ENCODE results near the gene PRR11.
"Not testable (repeated sequence)": the region's sequence is repeated elsewhere in the genome, so short reads cannot be mapped to it uniquely, and the experiment has no call there.

Gene PRR11

DNA sequence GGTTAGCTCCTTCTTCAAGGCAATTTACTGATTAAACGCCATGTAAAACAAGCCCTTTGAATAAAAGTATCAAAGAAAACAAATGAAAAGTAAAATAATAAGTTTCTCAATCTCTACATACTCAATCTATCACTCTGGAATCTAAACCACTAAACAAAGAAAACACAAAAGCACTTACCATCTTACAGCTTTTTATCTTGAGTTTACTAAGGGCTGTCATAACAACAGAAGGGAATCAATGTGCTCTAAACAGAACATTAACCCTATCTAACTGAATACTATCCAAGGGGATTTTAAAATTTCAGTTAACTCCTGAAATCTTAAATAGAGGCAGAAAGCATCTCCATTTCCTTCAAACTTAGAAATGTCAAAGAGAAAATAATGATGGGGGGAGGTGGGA is 4.0 kb upstream of the PRR11 start:
- DNase-seq (ENCODE audit: low spot score): no peak
- no peak for FAIRE-seq

DNA sequence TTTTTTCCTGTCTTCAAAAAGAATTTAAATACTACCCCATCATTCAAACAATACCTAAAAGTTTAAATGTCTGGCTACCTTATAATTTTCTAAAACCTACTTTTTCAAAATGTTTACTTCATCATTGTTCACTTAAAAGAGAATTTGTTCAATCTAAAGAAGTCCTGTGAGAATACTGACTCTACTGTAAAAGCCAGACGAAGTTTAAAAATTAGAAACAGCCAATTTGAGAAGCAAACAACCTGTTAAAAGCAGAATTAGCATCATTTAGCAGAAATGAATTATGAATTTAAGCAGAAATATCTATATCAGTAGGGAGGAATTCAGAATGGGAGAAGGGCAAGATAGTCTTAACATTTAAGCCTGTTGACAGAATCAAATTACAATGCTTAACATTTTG is 2.6 kb upstream of the PRR11 start:
- FAIRE-seq (no peak), DNase-seq (ENCODE audit: low spot score) (no peak)

DNA sequence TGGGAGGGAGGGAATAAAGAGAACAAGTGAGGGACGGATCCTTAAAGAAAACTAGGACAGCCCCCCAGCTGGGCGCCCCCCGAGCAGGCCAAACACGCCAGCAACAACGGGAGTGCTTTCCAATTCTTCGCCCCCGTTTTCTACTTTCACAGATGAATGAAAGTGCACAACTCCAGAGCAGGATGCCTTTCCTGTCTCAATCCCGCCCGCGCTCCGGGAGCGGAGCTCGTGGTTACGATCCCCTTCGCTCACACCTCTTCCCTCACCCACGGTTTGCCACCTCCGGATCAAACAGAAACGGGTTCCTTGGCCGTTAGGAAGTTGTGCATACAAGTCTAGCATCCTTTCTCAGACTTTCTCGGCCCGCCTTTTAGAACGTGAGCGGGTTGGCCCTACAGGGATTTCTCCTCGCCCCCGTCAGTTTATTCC is 1.2 kb upstream of the PRR11 start:
- DNase-seq (ENCODE audit: low spot score) (peak; percentile 30), FAIRE-seq (no peak)

DNA sequence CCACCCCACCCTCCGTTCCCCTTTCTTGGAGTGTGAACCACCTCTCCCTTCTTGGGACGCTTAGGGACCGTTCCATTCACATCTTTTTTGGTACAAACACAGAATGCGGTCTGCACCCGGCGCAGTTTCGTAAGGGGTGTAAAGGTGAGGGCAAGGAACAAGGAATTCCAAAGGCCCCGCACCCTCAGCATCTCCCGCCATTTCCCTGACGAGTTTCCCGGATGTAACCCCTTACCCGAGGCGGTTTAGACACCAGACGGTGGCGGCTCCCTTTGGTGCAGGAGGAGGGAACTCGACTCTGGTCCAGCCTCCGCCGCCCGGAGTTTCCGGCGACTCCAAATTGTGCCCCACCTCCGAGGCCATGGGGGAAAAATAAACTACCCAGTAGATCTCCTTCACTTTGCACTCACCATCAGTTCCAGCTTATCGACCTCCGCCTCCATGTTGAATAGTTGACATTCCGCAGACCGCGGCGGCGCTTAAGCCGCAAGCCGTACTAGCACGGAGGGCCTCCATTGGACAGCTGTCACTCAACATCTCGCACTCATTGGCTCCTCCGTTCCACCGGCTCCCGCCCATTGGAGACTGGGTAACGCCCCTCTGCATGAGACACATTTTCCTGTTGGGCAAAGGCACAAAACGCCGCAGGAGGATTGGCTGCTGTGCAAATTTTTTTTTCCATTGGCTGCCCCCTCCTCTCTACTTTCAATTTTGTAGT is 666 bp upstream of the PRR11 start, which contains the start of gene SKA2:
TSS of gene SKA2 (minus strand) at position 466 of the 718 bp plus-strand sequence. CDS start at position 443, 23 bp downstream.
- FAIRE-seq (no peak), DNase-seq (ENCODE audit: low spot score) (peak; percentile 100)

DNA sequence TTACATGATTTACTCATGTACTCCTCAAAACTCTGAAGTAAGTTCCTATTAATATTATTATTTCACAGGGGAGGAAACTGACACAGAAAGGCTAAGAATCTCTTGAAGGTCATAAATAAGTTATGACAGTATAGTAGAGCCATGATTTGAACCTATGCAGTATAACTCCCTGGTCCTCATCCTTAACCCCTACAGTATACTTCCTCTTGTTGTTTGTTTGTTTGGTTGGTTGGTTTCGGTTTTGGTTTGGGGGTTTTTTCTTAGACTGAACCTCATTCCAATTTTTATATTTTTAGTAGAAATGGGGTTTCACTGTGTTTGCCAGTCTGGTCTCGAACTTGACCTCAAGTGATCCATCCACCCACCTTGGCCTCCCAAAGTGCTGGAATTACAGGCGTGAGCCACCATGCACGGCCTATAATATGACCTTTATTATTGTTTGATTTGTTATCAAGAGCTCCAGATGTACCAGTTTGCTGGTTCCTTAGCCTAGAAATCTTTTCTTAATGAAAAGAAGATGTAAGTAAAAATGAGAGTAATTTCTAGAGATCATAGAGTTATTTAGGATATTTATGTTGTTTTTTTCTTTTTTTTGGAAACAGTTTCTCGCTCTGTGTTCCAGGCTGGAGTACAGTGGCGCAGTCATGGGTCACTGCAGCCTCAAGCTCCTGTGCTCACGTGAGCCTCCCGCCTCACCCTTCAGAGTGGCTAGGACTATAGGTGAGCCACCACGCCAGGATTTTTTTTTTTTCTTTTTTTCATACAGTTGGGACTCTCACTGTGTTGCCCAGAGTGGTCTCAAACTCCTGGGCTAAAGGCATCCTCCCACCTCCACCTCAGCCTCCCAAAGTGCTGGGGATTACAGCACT is 4.8 kb downstream of the PRR11 start:
- DNase-seq (ENCODE audit: low spot score): no peak
- FAIRE-seq: no peak

DNA sequence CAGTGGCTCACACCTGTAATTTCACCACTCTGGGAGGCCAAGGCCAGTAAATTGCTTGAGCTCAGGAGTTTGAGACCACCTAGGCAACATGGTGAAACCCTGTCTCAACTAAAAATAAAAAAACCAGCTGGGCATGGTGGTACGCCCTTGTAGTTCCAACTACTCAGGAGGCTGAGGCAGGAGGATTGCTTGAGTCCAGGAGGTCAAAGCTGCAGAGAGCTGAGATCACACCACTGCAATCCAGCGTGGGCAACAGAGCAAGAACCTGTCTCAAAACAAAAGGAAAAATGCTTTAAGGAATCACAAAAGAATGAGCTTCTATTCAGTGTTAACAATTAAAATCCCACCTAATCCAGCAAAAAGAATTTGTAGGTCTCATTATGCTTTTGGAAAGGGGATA is 5.9 kb downstream of the PRR11 start:
- FAIRE-seq: no peak
- DNase-seq (ENCODE audit: low spot score): no peak

DNA sequence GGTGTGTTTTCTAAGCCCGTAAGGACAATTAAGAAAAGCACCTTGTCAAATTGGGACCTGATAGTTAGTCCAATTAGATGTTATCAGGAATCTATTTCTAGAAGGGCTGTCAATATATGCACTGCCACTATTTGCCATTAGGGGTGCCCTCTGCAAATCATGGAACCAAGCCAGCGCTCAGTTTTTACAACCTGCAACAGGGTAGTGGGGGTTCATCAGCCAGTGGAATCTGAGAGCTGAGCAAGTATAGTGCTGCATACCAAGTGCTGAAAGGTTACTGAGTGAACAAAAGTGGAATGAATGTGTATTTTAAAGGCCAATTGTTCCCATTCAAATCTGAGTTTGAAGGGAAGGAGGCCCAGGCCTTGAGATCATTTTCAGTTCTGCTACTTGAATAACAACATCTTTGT is 10.4 kb downstream of the PRR11 start:
- no peak for FAIRE-seq
- no peak for DNase-seq (ENCODE audit: low spot score)

DNA sequence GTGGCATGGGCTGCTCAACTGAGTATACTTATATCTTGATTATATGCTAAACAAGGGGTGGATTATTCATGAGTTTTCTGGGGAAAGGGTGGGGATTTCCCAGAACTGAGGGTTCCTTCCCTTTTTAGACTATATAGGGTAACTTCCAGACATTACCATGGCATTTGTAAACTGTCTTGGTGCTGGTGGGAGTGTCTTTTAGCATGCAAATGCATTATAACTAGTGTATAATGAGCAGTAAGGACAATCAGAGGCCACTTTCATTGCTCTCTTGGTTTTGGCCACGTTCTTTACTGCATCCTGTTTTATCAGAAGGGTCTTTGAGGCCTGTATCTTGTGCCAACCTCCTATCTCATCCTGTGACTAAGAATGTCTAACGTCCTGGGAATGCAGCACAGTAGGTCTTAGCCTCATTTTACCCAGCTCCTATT is 12.0 kb downstream of the PRR11 start:
- FAIRE-seq (peak; percentile 61), DNase-seq (ENCODE audit: low spot score) (peak; percentile 73)

DNA sequence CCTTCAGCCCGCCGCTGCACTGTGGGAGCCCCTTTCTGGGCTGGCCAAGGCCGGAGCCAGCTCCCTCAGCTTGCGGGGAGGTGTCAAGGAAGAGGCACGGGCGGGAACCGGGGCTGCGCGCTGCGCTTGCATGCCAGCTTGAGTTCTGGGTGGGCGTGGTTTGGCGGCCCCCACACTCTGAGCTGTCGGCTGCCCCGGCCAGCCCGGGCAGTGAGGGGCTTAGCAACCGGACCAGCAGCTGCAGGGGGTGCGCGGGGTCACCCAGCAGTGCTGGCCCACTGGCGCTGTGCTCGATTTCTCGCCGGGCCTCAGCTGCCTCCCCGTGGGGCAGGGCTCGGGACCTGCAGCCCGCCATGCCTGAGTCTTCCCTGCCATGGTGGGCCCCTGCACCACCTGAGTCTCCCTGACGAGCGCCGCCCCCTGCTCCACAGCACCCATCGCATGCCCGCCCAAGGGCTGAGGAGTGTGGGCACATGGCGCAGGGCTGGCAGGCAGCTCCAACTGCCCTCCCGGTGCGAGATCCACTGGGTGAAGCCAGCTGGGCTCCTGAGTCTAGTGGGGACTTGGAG is 17.0 kb downstream of the PRR11 start:
- no peak for FAIRE-seq
- DNase-seq (ENCODE audit: low spot score): no peak

DNA sequence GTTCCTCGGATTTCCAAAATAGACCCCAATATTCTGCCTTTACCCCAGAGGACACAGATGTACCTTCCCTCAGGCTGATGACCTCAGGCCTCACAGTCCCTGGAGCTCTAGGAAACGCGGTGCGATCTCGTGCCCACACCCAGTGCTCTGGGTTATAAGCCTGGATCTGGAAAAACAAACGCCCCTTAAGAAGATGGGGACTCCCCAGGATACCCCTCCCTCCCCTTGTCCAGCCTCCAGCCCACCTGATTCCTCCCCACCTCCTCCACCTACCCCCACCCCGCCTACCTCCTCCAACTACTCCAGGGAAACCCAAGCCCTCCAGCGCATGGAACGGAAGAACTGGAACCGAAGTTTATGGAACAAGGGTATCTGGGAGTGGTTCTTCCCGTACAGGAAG is 19.1 kb downstream of the PRR11 start:
- no peak for FAIRE-seq
- no peak for DNase-seq (ENCODE audit: low spot score)

DNA sequence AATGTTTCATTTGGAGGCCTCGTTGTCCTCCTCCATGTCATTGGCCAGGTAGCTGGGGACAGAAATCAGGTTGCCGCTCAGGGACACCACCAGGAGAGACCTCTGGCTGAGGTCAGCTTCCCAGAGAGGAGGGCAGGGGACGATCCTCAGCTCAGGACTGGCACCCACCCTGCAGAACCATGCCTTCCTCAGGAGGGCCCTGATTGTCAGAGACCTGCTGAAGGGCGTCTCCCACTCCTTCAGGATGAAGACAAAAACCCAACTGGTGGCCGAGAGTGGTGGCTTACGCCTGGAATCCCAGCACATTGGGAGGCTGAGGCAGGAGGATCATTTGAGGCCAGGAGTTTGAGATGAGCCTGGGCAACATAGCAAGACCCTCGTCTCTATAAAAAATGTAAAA is 19.5 kb downstream of the PRR11 start:
- FAIRE-seq (no peak), DNase-seq (ENCODE audit: low spot score) (no peak)

DNA sequence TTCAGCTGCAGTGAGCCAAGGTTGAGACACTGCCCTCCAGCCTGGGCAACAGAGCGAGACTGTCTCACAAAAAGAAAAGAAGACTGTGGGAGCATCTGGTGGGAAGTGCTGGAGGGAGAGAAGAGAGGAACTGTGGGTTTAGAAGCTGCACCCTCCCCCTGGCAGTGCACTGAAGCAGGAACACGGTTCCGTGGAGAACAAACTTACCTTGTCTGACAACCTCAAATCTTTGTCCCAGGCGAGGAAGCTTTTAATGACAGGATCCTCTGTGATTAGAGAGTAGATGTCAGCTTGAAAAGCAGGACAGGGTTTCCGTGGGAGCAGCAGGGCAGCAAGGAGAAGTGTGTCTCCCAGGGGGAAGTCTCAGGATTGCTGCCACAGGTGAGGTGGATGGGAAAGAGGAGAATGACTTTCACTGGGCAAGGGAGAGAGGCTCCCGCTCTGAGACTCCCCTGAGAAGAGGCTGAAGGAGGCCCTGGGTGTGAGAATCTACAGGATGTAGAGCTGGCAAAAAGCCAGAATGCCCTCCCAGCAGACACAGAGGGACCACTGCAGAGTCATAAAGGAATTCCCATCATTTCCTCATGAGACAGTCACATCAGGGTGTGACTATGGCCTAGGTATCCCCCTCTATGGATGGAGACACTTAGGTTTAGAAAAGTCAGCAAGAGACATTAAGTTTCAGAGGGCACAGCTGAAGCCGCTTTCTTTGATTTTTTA is 22.9 kb downstream of the PRR11 start:
- DNase-seq (ENCODE audit: low spot score) (no peak), FAIRE-seq (no peak)

DNA sequence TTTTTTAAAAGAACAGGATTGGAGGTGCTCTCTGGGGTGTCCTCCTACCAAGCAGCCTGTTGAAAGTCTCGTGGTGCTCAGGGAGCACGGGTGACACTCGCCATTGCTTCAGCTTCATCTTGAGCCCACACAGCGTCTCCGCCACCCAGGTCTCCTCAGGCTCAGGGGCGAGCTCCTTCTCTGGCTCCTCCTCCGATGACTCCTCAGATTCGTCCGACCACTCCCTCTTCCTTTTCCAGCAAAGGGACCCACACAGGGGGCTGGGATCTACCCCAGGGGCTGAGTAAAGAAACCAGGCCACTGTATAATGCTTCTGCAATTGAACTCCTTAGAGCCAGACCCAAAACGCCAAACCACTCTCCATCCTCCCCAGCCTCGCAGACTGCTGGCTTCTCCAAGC is 24.1 kb downstream of the PRR11 start:
- DNase-seq (ENCODE audit: low spot score); FAIRE-seq: not testable (repeated sequence)

DNA sequence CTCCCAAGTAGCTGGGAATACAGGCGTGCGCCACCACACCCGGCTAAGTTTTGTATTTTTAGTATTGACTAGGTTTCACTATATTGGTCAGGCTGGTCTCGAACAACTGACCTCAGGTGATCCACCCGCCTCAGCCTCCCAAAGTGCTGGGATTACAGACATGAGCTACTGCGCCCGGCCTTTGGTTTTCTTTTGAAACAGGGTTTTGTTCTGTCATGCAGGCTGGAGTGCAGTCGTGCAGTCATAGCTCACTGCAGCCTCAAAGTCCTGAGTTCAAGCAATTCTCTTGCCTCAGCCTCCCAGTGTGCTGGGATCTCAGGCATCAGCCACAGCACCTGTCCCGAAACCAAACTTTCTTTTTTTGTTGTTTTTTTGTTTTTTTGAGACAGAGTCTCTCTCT is 25.1 kb downstream of the PRR11 start:
- no peak for FAIRE-seq
- DNase-seq (ENCODE audit: low spot score): no peak

DNA sequence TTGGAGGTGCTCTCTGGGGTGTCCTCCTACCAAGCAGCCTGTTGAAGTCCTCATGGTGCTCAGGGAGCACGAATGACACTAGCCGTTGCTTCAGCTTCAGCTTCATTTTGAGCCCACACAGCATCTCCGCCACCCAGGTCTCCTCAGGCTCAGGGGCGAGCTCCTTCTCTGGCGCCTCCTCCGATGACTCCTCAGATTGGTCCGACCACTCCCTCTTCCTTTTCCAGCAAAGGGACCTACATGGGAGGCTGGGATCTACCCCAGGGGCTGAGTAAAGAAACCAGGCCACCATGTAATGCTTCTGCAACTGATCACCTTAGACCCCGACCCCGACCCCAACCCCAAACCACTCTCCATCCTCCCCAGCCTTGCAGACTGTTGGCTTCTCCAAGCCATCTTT is 25.9 kb downstream of the PRR11 start:
- FAIRE-seq (no peak), DNase-seq (ENCODE audit: low spot score) (no peak)

DNA sequence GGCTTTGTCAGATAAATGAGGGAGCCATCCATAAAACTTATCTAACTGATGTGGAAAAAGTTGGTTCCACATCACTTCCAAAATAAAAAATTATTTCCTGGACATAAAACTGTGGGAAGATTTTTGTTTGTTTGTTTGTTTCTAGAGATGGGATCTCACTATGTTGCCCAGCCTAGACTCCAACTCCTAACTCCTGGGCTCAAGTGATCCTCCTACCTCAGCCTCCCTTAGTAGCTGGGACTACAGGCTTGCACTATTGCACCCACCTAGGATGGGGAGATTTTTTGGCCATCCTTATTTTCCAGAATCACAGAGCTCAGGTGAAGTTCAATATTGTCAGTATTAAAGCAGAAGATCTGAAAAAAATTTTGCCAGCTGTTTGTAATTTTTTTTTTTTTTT is 30.5 kb downstream of the PRR11 start:
- DNase-seq (ENCODE audit: low spot score): no peak
- FAIRE-seq: no peak

DNA sequence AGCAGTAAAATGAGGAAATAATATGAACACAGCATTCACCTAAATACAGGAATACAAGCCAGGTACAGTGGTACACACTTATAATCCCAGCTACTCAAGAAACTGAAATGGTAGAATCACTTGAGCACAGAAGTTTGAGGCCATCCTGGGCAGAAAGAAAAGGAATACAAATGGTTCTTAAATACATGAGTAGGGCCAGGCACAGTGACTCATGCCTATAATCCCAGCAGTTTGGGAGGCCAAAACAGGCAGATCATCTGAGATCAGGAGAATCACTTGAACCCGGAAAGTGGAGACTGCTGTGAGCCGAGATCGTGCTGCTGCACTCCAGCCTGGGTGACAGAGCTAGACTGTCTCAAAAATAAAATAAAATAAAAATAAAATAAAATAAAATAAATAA is 31.3 kb downstream of the PRR11 start:
- no peak for FAIRE-seq

DNA sequence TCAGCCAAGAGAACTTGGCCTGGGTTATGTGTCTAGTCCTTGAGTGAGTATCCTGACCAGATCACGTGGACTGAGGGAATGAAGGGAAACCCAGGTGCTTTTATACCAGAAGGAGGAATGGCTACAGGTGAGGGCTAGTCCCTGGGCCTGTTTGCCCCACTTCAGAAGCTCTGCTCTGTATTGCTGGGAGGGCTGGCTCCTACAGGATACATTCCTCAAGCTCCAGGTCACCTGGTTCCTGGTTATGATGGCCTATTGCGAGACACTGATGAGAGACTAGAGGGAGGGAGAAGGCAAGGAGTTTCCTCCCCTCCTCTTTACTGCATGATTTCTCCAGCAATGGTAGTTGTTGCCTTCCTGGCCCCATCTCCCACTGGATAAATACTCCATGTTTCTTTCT is 35.3 kb downstream of the PRR11 start:
- no peak for DNase-seq (ENCODE audit: low spot score)
- FAIRE-seq: no peak

More for the DNA sequence above, 31.3 kb downstream of the PRR11 start:
- no peak for DNase-seq (ENCODE audit: low spot score)

DNA sequence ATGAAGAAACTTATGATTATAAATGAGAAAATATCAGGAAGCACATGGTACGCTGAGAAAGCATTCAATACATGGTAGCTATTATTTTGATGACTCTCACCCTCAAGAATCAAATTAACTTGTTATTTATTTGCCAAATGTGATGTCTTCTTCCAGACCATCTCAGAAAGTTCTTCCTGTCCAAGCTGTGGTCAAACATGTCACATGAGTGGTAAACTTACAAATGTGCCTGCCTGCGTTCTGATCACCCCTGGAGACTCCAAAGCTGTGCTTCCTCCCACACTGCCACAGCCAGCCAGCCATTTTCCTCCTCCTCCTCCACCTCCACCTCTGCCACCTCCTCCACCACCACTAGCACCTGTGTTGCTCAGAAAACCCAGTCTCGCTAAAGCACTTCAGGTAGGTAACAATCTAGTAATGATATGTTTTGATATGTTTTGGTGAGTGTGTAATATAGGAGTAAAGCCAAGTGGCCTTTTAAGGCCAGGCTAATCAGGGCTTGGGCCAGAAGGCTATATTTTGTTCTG is 37.9 kb downstream of the PRR11 start:
- no peak for FAIRE-seq
- peak; percentile 8 for DNase-seq (ENCODE audit: low spot score)

DNA sequence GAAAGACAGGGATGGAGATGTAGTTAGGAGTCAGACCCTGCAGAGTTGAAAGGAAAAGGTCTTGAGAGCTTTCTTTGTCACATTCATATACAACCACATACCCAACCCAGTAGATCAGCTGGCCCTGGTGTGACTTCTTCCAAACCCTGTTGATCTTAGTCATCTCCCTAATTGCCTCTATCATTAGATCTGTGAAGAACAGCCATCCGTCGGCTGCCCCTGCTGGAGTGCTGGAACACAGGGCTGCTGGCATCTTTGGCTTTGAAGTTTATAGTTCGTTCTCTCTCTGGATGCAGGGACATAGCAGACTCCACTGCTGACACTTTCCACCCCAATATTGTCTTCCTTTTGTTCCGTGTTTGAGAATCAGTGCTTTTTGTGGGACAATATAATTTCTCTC is 43.9 kb downstream of the PRR11 start:
- FAIRE-seq (no peak), DNase-seq (ENCODE audit: low spot score) (no peak)

DNA sequence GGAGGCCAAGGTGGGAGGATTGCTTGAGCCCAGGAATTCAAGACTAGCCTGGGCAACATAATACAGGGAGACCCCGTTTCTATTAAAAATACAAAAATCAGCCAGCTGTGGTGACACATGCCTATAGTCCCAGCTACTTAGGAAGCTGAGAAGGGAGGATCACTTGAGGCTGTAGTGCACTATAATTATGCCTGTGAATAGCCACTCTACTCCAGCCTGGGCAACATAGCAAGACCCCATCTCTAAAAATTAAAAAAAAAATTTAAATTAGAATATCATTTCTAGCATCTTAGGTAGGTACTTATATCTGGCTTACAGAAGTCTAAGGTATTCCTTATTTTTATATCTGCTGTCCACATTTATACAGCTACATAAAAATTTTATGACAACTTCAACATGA is 46.8 kb downstream of the PRR11 start:
- FAIRE-seq: no peak
- DNase-seq (ENCODE audit: low spot score): no peak
